Stimulated activated naive B cell treated with anti-CD40 and anti-IgM and Interleukin-4, amounts not matched to agents 10 μg/mL and 1 μg/mL and 100 μg/mL, for 72 hours (primary cell): ENCODE data around the gene DDX59.

Experiments
- ATAC-seq, 2 donors: fragments of 150-1000 bp; cut with Tn5 transposase; replicated peaks; 2 replicates each; pipeline ENCODE4 v1.10.0; 2021; ENCODE audit warnings: moderate library complexity in 1 of 2
- DNase-seq: peaks from one replicate; pipeline ENCODE4 v3.0.0; 2021
- H3K27ac Mint-ChIP-seq: one replicate; pipeline ENCODE4 v1.8.0; 2022; ENCODE audit warnings: mild to moderate bottlenecking, mixed read lengths
- H3K27me3 Mint-ChIP-seq, 2 donors: one replicate each; pipeline ENCODE4 v1.8.0; 2022; ENCODE audit warnings: mixed read lengths in 2 of 2
- H3K36me3 Mint-ChIP-seq, 2 donors: one replicate each; pipeline ENCODE4 v1.8.0; 2022; ENCODE audit warnings: mixed read lengths in 2 of 2, mild to moderate bottlenecking in 1 of 2
- H3K4me1 Mint-ChIP-seq, 2 donors: one replicate each; pipeline ENCODE4 v1.8.0; 2022; ENCODE audit warnings: mixed read lengths in 2 of 2, mild to moderate bottlenecking in 1 of 2
- H3K4me3 Mint-ChIP-seq, 2 donors: one replicate each; pipeline ENCODE4 v1.8.0; 2022; ENCODE audit warnings: mild to moderate bottlenecking in 2 of 2, mixed read lengths in 2 of 2, moderate library complexity in 1 of 2
- H3K9me3 Mint-ChIP-seq, 2 donors: one replicate each; pipeline ENCODE4 v1.8.0; 2022; ENCODE audit warnings: mixed read lengths in 2 of 2, mild to moderate bottlenecking in 1 of 2

Gene DDX59

GRCh38 chr1:200683298-200683697 lies 13.6 kb upstream of the DDX59 start:
- H3K9me3 Mint-ChIP-seq: no peaks in the 10 kb centered on the region
- no peaks in the 10 kb centered on the region for H3K27me3 Mint-ChIP-seq
- ATAC-seq (no peak), DNase-seq (no peak)
- H3K36me3 Mint-ChIP-seq: no peaks in the 10 kb centered on the region
- H3K27ac Mint-ChIP-seq: no peak overlapping the region
- no peak overlapping the region for H3K4me3 Mint-ChIP-seq
- H3K4me1 Mint-ChIP-seq: no peaks in the 10 kb centered on the region

GRCh38 chr1:200681231-200681630 lies 11.5 kb upstream of the DDX59 start:
- Mint-ChIP-seq H3K27me3 (no peaks in the 10 kb centered on the region), H3K4me1 (no peaks in the 10 kb centered on the region), H3K4me3 (no peak overlapping the region), H3K36me3 (no peaks in the 10 kb centered on the region), H3K27ac (no peak overlapping the region), H3K9me3 (no peaks in the 10 kb centered on the region)
- ATAC-seq (no peak), DNase-seq (no peak)

DNA sequence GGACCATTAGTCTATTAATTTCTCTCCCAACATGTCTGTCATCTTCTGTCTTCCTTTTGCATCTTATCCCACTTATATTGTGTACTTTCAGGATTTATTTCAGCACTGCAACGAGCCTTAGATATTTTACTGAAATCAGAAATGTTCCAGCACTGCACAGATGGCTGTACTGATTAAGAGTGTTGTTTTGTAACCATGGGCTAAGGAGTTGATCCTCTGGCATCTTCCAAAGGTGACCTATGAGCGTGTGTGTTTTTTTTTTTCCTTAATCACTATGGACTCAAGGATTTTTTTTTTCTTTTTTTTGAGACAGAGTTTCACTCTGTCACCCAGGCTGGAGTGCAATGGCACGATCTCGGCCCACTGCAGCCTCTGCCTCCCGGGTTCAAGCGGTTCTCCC lies 7.1 kb upstream of the DDX59 start:
- H3K27me3 Mint-ChIP-seq: no peaks in the 10 kb centered on the region
- no peak overlapping the region for H3K27ac Mint-ChIP-seq
- no peak for ATAC-seq
- DNase-seq: no peak
- H3K9me3 Mint-ChIP-seq: no peaks in the 10 kb centered on the region
- no peaks in the 10 kb centered on the region for H3K36me3 Mint-ChIP-seq
- no peaks in the 10 kb centered on the region for H3K4me1 Mint-ChIP-seq
- no peak overlapping the region for H3K4me3 Mint-ChIP-seq

- no peak overlapping the region for H3K27ac Mint-ChIP-seq
- no peaks in the 10 kb centered on the region for H3K9me3 Mint-ChIP-seq
- ATAC-seq (no peak), DNase-seq (no peak)
- peaks cover 5 to 11% of the 10 kb centered on the region in 2 donors for H3K4me1 Mint-ChIP-seq
- no peaks in the 10 kb centered on the region for H3K36me3 Mint-ChIP-seq
- no peaks in the 10 kb centered on the region for H3K27me3 Mint-ChIP-seq
- H3K4me3 Mint-ChIP-seq: no peak overlapping the region
Measured at GRCh38 chr1:200675588-200675852, 5.8 kb upstream of the DDX59 start.

GRCh38 chr1:200674838-200675587 lies 5.3 kb upstream of the DDX59 start:
- Mint-ChIP-seq H3K4me3 (no peak overlapping the region), H3K9me3 (no peaks in the 10 kb centered on the region), H3K36me3 (no peaks in the 10 kb centered on the region), H3K27me3 (no peaks in the 10 kb centered on the region), H3K4me1 (peaks cover 5 to 12% of the 10 kb centered on the region in 2 donors), H3K27ac (no peak overlapping the region)
- DNase-seq (no peak), ATAC-seq (no peak)

- no peaks in the 10 kb centered on the region for H3K27me3 Mint-ChIP-seq
- DNase-seq (no peak), ATAC-seq (no peak)
- H3K27ac Mint-ChIP-seq: no peak overlapping the region
- H3K36me3 Mint-ChIP-seq: no peaks in the 10 kb centered on the region
- peaks cover 5 to 12% of the 10 kb centered on the region in 2 donors for H3K4me1 Mint-ChIP-seq
- H3K9me3 Mint-ChIP-seq: no peaks in the 10 kb centered on the region
- H3K4me3 Mint-ChIP-seq: no peak overlapping the region
Measured at GRCh38 chr1:200673952-200674823, 4.5 kb upstream of the DDX59 start.

GRCh38 chr1:200671235-200671786 lies 1.6 kb upstream of the DDX59 start:
- H3K27me3 Mint-ChIP-seq: no peaks in the 10 kb centered on the region
- no peak for DNase-seq
- no peak overlapping the region for H3K27ac Mint-ChIP-seq
- no peak for ATAC-seq
- H3K9me3 Mint-ChIP-seq: no peaks in the 10 kb centered on the region
- peaks cover 0 to under 1% of the 10 kb centered on the region in 2 donors for H3K36me3 Mint-ChIP-seq
- peak overlapping the region in 1 of 2 donors; percentile 96 for H3K4me3 Mint-ChIP-seq
- peaks cover 12 to 23% of the 10 kb centered on the region in 2 donors for H3K4me1 Mint-ChIP-seq

DNA sequence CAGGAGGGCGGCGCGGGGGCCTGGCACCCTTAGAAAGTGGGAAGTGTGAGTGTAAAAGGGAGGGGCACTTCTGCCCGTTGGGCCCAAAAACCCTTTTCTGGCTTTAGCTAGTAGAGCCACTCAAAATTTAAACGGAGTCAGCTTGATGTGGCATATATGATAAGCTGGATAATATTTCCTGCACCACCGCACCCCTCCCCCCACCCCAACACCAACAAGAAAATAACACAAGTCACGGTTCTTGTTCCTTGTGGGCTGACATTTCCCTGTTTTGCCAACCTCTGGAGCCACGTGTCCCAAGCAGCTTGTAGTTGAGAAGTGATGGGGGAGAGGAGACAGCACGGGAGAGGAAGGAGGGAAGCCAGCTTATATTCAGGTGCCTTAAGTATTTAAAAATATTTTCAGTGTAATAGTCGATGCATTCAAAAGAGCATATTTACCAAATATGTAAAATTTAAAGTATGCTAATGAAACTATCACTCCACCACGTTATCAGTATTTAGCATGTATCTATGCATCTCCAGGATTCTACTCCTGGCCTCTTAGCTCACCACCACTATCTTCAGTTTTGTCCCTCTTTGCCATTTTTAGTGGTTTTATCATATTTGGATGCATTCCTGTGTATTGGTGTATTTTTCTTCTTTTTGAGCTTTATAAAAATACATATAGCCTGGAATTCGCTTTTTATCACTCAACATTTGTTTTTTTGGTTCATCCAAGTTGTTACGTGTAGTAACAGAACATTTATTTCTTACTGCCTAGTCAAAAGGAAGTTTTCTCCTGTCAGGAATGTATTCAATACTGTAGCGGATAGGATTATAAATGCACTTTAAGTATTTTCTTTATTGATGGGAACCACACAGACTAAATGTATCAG lies 773 bp upstream of the DDX59 start:
- Mint-ChIP-seq H3K27ac (peak overlapping the region; percentile 97), H3K27me3 (no peaks in the 10 kb centered on the region), H3K36me3 (peaks cover 0 to 7% of the 10 kb centered on the region in 2 donors), H3K9me3 (no peaks in the 10 kb centered on the region), H3K4me1 (peaks cover 15 to 28% of the 10 kb centered on the region in 2 donors), H3K4me3 (peak overlapping the region; percentile 87 to 96)
- ATAC-seq (peak; percentile 21 to 25), DNase-seq (no peak)

DNA sequence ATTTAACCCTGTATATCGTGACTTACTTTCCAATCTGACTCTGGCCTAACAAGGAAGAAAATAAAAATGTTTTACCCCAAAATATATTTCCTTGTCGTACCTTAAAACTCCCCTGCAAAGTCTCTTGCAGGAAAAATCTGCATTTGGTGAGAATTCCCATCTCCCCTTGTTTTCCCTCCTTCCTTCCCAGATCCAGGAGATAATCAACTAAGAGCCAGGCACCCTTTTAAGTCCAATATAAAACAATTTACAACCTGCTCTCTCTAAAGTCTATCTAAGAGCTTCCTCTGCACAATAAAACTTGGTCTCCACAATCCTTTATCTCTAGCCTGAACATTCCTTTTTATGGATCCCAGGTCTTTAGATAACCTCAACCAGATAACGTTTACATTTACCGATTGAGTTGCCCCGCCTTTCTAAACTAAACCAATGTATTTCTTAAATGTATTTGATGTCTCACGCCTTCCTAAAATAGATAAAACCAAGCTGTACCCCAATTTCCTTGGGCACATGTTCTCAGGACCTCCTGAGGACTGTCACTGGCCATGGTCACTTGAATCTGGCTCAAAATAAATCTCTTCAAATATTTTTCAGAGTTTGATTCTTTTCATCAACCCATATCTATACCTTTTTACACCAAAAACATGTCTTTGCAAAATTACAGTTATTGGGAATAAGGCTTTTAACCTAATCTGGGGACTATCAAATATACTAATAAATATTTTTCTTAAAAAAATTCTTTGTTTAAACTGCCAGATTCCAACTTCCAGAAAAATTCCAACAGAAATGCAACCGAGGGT lies 993 bp downstream of the DDX59 start:
- DNase-seq: no peak
- peak overlapping the region; percentile 88 for H3K27ac Mint-ChIP-seq
- peak overlapping the region; percentile 87 to 96 for H3K4me3 Mint-ChIP-seq
- H3K4me1 Mint-ChIP-seq: peaks cover 15 to 40% of the 10 kb centered on the region in 2 donors
- peaks cover 11 to 19% of the 10 kb centered on the region in 2 donors for H3K36me3 Mint-ChIP-seq
- H3K27me3 Mint-ChIP-seq: no peaks in the 10 kb centered on the region
- no peaks in the 10 kb centered on the region for H3K9me3 Mint-ChIP-seq
- ATAC-seq: no peak

DNA sequence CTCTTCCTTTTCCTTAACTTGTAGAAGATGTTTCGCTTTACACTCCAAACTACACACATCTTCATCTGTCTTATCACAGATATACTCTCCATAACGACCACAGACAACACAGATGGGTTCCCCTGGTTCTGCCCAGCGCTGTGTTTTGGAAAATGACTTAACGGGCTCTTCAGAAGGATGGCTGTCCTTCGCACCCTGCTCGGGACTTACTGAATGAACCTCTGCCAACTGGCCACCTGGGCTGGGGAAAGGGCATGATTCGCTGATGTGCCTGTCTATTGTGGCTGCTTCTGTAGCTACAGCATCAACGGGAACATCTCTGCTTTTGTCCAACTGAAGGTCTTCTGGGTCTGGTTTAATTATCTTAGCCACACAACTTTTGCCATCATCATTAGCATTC lies 3.4 kb downstream of the DDX59 start:
- Mint-ChIP-seq H3K27me3 (no peaks in the 10 kb centered on the region), H3K4me1 (peaks cover 14 to 36% of the 10 kb centered on the region in 2 donors), H3K27ac (no peak overlapping the region), H3K9me3 (no peaks in the 10 kb centered on the region), H3K4me3 (no peak overlapping the region), H3K36me3 (peaks cover 21 to 30% of the 10 kb centered on the region in 2 donors)
- DNase-seq (no peak), ATAC-seq (no peak)

DNA sequence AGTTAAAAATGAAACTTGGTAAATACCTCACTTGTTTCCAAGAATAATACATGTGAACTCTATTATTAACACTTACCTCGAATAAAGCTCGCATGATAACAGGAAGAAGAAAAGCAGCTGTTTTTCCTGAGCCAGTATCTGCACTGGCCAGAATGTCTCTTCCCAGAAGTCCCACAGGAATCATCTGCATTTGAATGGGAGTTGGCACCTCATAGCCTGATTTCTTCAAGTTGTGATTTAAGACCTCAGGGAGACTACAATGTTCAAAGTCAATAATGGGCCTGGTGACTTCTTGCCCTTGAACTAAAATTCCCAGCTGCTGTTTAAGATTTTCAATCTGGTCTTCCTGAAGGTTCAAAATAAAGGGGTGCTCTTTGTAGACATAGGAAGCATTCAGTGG lies 3.8 kb downstream of the DDX59 start:
- Mint-ChIP-seq H3K27me3 (no peaks in the 10 kb centered on the region), H3K36me3 (peaks cover 21 to 33% of the 10 kb centered on the region in 2 donors), H3K4me3 (no peak overlapping the region), H3K27ac (no peak overlapping the region), H3K4me1 (peaks cover 13 to 32% of the 10 kb centered on the region in 2 donors), H3K9me3 (no peaks in the 10 kb centered on the region)
- no peak for DNase-seq
- no peak for ATAC-seq

DNA sequence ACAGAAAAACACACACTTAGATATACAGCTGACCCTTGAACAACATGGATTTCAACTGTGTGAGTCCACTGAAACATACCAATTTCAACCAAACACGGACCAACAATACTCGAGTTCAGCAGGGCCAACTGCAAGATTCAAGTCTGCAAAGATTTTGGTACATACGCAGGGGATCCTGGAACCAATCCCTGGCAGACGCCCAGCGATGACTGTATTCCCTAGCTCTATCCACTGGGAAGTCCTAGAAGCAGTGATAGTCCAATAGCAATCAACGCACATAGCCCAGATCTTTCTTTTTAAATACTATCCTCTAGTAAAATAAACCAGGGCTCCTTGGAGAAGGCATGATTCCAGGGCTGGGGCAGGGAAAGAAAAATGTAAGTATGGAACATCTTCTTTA lies 9.0 kb downstream of the DDX59 start:
- peaks cover 4 to 14% of the 10 kb centered on the region in 2 donors for H3K4me1 Mint-ChIP-seq
- no peaks in the 10 kb centered on the region for H3K9me3 Mint-ChIP-seq
- H3K27me3 Mint-ChIP-seq: no peaks in the 10 kb centered on the region
- peaks cover 37 to 59% of the 10 kb centered on the region in 2 donors for H3K36me3 Mint-ChIP-seq
- no peak for DNase-seq
- no peak for ATAC-seq
- no peak overlapping the region for H3K4me3 Mint-ChIP-seq
- H3K27ac Mint-ChIP-seq: no peak overlapping the region

GRCh38 chr1:200659269-200659668 lies 10.4 kb downstream of the DDX59 start:
- Mint-ChIP-seq H3K27me3 (no peaks in the 10 kb centered on the region), H3K36me3 (peaks cover 32 to 57% of the 10 kb centered on the region in 2 donors), H3K4me3 (no peak overlapping the region), H3K9me3 (no peaks in the 10 kb centered on the region), H3K4me1 (peaks cover 16 to 22% of the 10 kb centered on the region in 2 donors), H3K27ac (no peak overlapping the region)
- DNase-seq: no peak
- ATAC-seq: no peak
